K562 (cell line): Measurements from ENCODE around the gene G6PC2. TPM values are rescaled to one million over a fixed set of nuclear protein-coding genes. Genes with fewer than 3 reads are reported as not detected.
A peak's percentile ranks its signal among the peaks of the same experiment; 100 is the strongest.

ENCODE experiments used
- CCNT2 ChIP-seq: IDR thresholded peaks from 2 replicates; pipeline ENCODE4 v1.6.1; 2011; ENCODE audit warnings: borderline replicate concordance, low read depth, mild to moderate bottlenecking, moderate library complexity, mixed read lengths, low read length; ENCODE audit not compliant: insufficient read length; ENCODE audit errors: extremely low read depth
- COPS2 ChIP-seq: fragments of 450-650 bp; conservative IDR thresholded peaks from 2 replicates; pipeline ENCODE4 v1.6.1; 2016; ENCODE audit warnings: mild to moderate bottlenecking, moderate library complexity
- CREM ChIP-seq: IDR thresholded peaks from 2 replicates; pipeline ENCODE4 v1.6.1; 2014; ENCODE audit warnings: antibody characterized with exemption, low read depth
- ERF ChIP-seq: fragments of 450-650 bp; formaldehyde crosslinking; IDR thresholded peaks from 2 replicates; pipeline ENCODE4 v1.4.0; 2020; ENCODE audit warnings: mild to moderate bottlenecking, mixed read lengths
- HNRNPL ChIP-seq: fragments of 200-400 bp; formaldehyde crosslinking; IDR thresholded peaks from 2 replicates; pipeline ENCODE4 v1.6.1; 2017; ENCODE audit warnings: low read depth, mild to moderate bottlenecking, low read length
- HOXB6 ChIP-seq: fragments of 250-450 bp; sonication (Bioruptor Pico); IDR thresholded peaks from 2 replicates; pipeline ENCODE4 v1.5.1; 2022; ENCODE audit warnings: mild to moderate bottlenecking, borderline replicate concordance
- KLF16 ChIP-seq: IDR thresholded peaks from 2 replicates; pipeline ENCODE4 v1.6.1; 2016; ENCODE audit warnings: antibody characterized with exemption
- KLF6 ChIP-seq: fragments of 250-450 bp; sonication (Bioruptor Pico); IDR thresholded peaks from 2 replicates; pipeline ENCODE4 v1.4.0; 2020; ENCODE audit warnings: mild to moderate bottlenecking, moderate library complexity, borderline replicate concordance
- MTA3 ChIP-seq: fragments of 450-650 bp; formaldehyde crosslinking; IDR thresholded peaks from 2 replicates; pipeline ENCODE4 v1.6.1; 2017; ENCODE audit warnings: mild to moderate bottlenecking, borderline replicate concordance
- MTF1 ChIP-seq: fragments of 250-450 bp; sonication (Bioruptor Pico); IDR thresholded peaks from 2 replicates; pipeline ENCODE4 v1.9.0; 2021; ENCODE audit warnings: moderate library complexity, mild to moderate bottlenecking, inconsistent platforms, borderline replicate concordance
- NFIC ChIP-seq: fragments of 450-650 bp; IDR thresholded peaks from 2 replicates; pipeline ENCODE4 v1.6.1; 2017; ENCODE audit warnings: mild to moderate bottlenecking, inconsistent platforms
- OTX1 ChIP-seq: fragments of 450-650 bp; formaldehyde crosslinking; IDR thresholded peaks from 2 replicates; pipeline ENCODE4 v1.4.0; 2022; ENCODE audit warnings: mild to moderate bottlenecking
- POLR2AphosphoS5 ChIP-seq: IDR thresholded peaks from 2 replicates; pipeline ENCODE4 v1.6.1; 2011; ENCODE audit warnings: mild to moderate bottlenecking, low read depth, low read length, moderate library complexity; ENCODE audit not compliant: control insufficient read depth, insufficient read depth
- PPARD ChIP-seq: fragments of 250-450 bp; sonication (Bioruptor Pico); IDR thresholded peaks from 2 replicates; pipeline ENCODE4 v1.8.0; 2022; ENCODE audit warnings: inconsistent platforms, mild to moderate bottlenecking, moderate library complexity
- RBM34 ChIP-seq: fragments of 200-400 bp; formaldehyde crosslinking; IDR thresholded peaks from 2 replicates; pipeline ENCODE4 v1.6.1; 2018; ENCODE audit warnings: low read length, borderline replicate concordance; ENCODE audit not compliant: insufficient read depth
- SRSF1 ChIP-seq: fragments of 200-400 bp; formaldehyde crosslinking; IDR thresholded peaks from 2 replicates; pipeline ENCODE4 v1.6.1; 2017; ENCODE audit warnings: mild to moderate bottlenecking, low read depth, low read length, moderate library complexity
- TGIF2 ChIP-seq: sonication (generic); formaldehyde crosslinking; IDR thresholded peaks from 2 replicates; pipeline ENCODE4 v1.8.1; 2022; ENCODE audit warnings: mild to moderate bottlenecking, missing genetic modification reagents, moderate library complexity
- ZNF134 ChIP-seq: fragments of 250-450 bp; sonication (Bioruptor Pico); conservative IDR thresholded peaks from 2 replicates; pipeline ENCODE4 v1.4.0; 2020
- ZNF41 ChIP-seq: fragments of 250-450 bp; sonication (Bioruptor Pico); conservative IDR thresholded peaks from 2 replicates; pipeline ENCODE4 v1.4.0; 2020; ENCODE audit warnings: mild to moderate bottlenecking
- ZNF449 ChIP-seq: fragments of 250-450 bp; sonication (Bioruptor Pico); IDR thresholded peaks from 2 replicates; pipeline ENCODE4 v1.8.0; 2022; ENCODE audit warnings: moderate library complexity, mild to moderate bottlenecking, inconsistent platforms
- polyA plus RNA-seq, 8 experiments: library from polyadenylated mRNA; depleted of rRNA in 4 of 8; stranded (reverse) in 5 of 8; unstranded in 3 of 8; fragments of >200 nt; fragmentation: Nextera tagmentation in 2 of 8; fragmentation: Illumina TruSeq in 1 of 8; extraction: Ambion mirVana in 2 of 8; extraction: Trizol in 1 of 8; gene quantifications; 2 replicates each; pipeline versions ENCODE4 v1.2.1 to v1.2.3, GENCODE V29; 2011 to 2014; ENCODE audit warnings: inconsistent platforms in 1 of 8, missing spikeins in 1 of 8
- total RNA-seq, 7 experiments: library from RNA; depleted of rRNA in 6 of 7; stranded (reverse); fragments of >200 nt in 6 of 7; fragmentation: Illumina TruSeq in 2 of 7; extraction: Trizol in 2 of 7; gene quantifications; 2 replicates each; pipeline versions ENCODE4 v1.2.1 to v1.2.3, GENCODE V29; 2011 to 2021; ENCODE audit warnings: low replicate concordance in 1 of 7
- TF ChIP-seq, protein P1 (sequence below): fragments of 450-650 bp; IDR thresholded peaks from 2 replicates; pipeline ENCODE4 v1.6.1; 2016; ENCODE audit warnings: borderline replicate concordance
- TF ChIP-seq, protein P2 (sequence below): fragments of 450-650 bp; formaldehyde crosslinking; IDR thresholded peaks from 2 replicates; pipeline ENCODE4 v1.4.0; 2020; ENCODE audit warnings: mild to moderate bottlenecking, moderate library complexity

G6PC2 gene
- total and polyA plus RNA-seq, 9 of the 15 experiments (the other 6 are each of a cell fraction or from before 2014, with no cell fraction given) = 0.03 to 0.15 TPM; not detected in 7

DNA sequence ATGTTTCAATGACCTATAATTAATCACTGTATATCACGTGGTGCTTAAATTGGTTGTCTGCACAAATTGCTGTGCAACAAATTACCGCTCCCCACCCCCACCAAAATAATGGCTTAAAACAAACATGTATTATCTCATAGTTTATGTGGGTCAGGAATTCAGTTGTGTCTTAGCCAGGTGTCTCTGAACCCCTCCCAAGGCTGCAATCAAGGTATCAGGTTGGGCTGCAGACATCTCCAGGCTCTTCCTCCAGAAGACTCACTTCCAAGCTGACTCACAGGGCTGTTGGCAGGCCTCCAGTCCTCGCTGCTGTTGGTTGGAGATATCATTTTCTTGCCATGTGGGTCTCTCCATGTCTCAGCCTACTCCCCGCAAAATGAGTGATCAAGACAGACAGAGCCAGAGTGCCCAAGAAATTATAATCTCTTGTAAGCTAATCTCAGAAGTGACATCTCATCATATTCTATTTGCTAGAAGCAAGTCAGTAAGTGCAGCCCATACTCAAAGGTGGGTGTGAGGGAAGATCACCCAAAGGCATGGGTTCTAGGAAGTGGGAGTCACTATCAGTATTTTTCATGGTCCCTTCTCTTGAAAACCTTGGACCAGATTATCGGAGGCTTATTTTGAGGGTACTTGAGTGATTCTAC is 49.3 kb upstream of the G6PC2 start (continued):
- TF ChIP-seq TGIF2 (CRISPR knock-in tag) (no peak), COPS2 (no peak), ZNF41 (CRISPR knock-in tag) (no peak), NFIC (peak; percentile 99), KLF6 (CRISPR knock-in tag) (no peak), MTF1 (no peak), RBM34 (no peak), ERF (CRISPR knock-in tag) (no peak), ZNF134 (CRISPR knock-in tag) (no peak), ZNF449 (CRISPR knock-in tag) (0 out of 2 replicates have a peak, but pooled peaks have one; percentile 7), CCNT2 (peak; percentile 96), HOXB6 (CRISPR knock-in tag) (no peak), CREM (peak; percentile 72; the same call in 1 of the 2 replicates), POLR2AphosphoS5 (peak; percentile 98), MTA3 (peak; percentile 93), PPARD (CRISPR knock-in tag) (no peak), OTX1 (no peak), KLF16 (peak; percentile 91), SRSF1 (no peak), HNRNPL (0 out of 2 replicates have a peak, but pooled peaks have one; percentile 28)
- TF ChIP-seq, protein P1, sequence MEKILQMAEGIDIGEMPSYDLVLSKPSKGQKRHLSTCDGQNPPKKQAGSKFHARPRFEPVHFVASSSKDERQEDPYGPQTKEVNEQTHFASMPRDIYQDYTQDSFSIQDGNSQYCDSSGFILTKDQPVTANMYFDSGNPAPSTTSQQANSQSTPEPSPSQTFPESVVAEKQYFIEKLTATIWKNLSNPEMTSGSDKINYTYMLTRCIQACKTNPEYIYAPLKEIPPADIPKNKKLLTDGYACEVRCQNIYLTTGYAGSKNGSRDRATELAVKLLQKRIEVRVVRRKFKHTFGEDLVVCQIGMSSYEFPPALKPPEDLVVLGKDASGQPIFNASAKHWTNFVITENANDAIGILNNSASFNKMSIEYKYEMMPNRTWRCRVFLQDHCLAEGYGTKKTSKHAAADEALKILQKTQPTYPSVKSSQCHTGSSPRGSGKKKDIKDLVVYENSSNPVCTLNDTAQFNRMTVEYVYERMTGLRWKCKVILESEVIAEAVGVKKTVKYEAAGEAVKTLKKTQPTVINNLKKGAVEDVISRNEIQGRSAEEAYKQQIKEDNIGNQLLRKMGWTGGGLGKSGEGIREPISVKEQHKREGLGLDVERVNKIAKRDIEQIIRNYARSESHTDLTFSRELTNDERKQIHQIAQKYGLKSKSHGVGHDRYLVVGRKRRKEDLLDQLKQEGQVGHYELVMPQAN = no peak
- TF ChIP-seq, protein P2, sequence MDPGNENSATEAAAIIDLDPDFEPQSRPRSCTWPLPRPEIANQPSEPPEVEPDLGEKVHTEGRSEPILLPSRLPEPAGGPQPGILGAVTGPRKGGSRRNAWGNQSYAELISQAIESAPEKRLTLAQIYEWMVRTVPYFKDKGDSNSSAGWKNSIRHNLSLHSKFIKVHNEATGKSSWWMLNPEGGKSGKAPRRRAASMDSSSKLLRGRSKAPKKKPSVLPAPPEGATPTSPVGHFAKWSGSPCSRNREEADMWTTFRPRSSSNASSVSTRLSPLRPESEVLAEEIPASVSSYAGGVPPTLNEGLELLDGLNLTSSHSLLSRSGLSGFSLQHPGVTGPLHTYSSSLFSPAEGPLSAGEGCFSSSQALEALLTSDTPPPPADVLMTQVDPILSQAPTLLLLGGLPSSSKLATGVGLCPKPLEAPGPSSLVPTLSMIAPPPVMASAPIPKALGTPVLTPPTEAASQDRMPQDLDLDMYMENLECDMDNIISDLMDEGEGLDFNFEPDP = no peak
